ENCODE results near the gene ABCB10.

The ABCB10 gene

DNA sequence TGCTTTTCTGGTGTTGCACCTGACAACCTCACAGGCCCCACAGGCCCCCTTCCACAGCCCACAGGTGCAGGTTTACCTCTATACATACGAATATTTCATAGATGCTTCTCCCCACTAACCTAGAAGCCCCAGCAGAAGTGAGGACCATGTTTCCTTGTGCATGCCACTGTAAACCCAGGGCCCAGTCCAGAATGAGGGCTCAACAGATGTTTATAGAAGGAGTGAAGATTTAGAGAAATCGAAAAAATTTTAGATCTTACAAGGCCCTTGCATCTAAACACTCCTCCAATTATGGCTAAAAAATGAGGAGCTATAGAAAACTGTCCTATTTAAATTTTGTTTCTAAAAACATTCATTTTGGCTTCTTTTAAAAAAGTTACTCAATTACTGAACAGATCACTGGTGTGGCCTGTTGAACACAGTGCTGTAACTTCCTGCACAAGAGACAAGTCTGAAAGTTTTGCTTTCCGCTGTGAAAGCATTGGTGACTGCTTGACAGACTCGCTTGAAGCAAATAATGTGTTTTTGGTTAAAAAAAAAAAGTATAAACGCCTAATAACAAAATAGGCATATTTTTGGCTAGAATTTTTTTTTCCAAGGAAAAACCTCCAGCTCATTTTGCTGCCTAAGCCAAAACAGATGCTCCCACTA, 1.2 kb downstream of the ABCB10 start:
- no peaks in the 10 kb centered on the region for H3K27me3 ChIP-seq (ENCODE audit: insufficient read depth, low read length)
- H3K36me3 ChIP-seq (ENCODE audit: insufficient read depth, low read length): no peaks in the 10 kb centered on the region
- peaks cover 10% of the 10 kb centered on the region for H3K4me1 ChIP-seq (ENCODE audit: control insufficient read depth, insufficient read depth, low read length, unreplicated experiment)
- H3K79me2 ChIP-seq (ENCODE audit: control insufficient read depth, insufficient read depth, low read length, unreplicated experiment): peaks cover 46% of the 10 kb centered on the region
- peak overlapping the region; percentile 82 for H3K4me3 ChIP-seq (ENCODE audit: low read depth, low read length)
- no peak overlapping the region for H3K27ac ChIP-seq (ENCODE audit: low read depth, low read length)
- no peak overlapping the region for H2AFZ ChIP-seq (ENCODE audit: low read length, unreplicated experiment)

DNA sequence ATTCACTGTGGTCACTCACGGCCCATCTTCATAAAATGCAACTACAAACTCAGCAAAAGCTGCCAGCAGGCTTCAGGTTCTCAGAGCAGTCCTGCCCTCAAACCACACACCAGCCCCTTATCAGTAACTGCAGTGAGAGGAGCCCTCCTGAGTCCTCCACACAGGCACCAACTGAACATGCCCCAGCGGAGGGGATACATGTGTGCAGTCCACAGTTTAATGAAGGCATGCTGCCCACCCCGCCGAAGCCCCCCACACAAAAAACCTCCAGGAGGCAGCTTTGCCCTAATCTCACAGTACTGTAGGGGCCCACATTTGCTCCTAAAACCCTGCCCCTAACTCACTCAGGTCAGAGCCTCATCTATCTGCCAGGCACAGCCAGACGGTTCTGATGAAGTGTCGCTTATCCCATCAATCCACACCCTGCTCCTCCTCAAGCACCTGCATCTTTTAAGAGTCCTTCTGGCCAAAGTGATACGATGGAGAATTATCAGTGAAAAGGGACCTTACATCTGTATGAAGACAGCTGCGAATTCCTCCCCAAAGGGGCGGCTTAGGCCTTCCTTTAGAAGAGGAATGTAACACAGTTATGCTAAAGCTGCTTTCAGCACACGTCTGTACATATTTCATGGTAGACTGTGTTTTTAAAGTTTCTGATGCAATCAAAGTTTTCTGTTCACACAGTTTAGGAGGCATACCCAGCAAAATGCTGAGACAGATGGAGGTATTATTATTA, 3.5 kb downstream of the ABCB10 start:
- Histone ChIP-seq H3K36me3 (ENCODE audit: insufficient read depth, low read length) (no peaks in the 10 kb centered on the region), H2AFZ (ENCODE audit: low read length, unreplicated experiment) (no peak overlapping the region), H3K27me3 (ENCODE audit: insufficient read depth, low read length) (no peaks in the 10 kb centered on the region), H3K27ac (ENCODE audit: low read depth, low read length) (no peak overlapping the region), H3K4me1 (ENCODE audit: control insufficient read depth, insufficient read depth, low read length, unreplicated experiment) (peaks cover 10% of the 10 kb centered on the region), H3K79me2 (ENCODE audit: control insufficient read depth, insufficient read depth, low read length, unreplicated experiment) (peaks cover 58% of the 10 kb centered on the region), H3K4me3 (ENCODE audit: low read depth, low read length) (no peak overlapping the region)

DNA sequence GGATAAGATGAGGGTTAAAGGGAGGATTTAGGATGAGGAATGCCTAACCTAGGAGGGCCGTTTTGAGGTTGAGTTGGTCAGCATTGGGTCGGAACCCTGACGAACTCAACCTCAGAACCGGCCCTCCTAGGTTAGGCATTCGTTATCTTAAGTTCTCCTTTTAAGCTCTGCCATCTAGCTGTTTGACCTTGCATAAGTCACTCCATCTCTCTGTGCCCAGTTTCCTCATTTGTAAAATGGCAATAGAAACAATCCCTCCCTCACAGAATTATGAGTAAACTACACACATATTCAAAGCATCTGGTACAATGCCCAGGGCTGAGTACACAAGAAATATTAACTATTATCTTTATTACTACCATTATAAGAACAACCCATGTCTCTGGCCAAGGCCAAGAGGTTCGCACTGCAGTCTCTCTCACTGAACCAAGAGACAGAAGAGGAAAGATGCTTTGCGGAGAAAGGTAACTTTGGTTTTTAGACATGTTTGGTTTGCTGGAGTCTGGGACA, 4.8 kb downstream of the ABCB10 start:
- peaks cover 10% of the 10 kb centered on the region for H3K4me1 ChIP-seq (ENCODE audit: control insufficient read depth, insufficient read depth, low read length, unreplicated experiment)
- no peak overlapping the region for H3K27ac ChIP-seq (ENCODE audit: low read depth, low read length)
- peaks cover 63% of the 10 kb centered on the region for H3K79me2 ChIP-seq (ENCODE audit: control insufficient read depth, insufficient read depth, low read length, unreplicated experiment)
- no peaks in the 10 kb centered on the region for H3K36me3 ChIP-seq (ENCODE audit: insufficient read depth, low read length)
- no peak overlapping the region for H2AFZ ChIP-seq (ENCODE audit: low read length, unreplicated experiment)
- H3K27me3 ChIP-seq (ENCODE audit: insufficient read depth, low read length): no peaks in the 10 kb centered on the region
- no peak overlapping the region for H3K4me3 ChIP-seq (ENCODE audit: low read depth, low read length)

DNA sequence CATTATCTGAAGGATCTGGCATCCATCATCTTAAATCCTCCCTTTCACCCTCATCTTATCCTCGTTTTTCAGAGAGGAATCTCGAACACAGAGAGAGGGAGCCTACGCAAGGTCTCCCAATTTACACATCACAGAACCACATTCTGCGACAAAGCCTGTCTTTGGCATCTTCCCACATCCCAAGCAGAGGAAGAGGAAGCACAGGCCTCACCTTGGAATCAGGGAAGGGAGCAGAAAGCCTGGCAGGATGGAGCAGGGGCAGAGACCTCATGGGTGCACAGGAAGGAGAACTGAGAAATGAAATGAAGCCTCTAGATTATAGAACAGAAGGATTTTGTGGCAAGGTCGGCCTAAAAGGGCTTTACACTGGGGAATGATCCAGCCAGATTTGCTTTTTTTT, 5.8 kb downstream of the ABCB10 start:
- peaks cover 61% of the 10 kb centered on the region for H3K79me2 ChIP-seq (ENCODE audit: control insufficient read depth, insufficient read depth, low read length, unreplicated experiment)
- no peaks in the 10 kb centered on the region for H3K27me3 ChIP-seq (ENCODE audit: insufficient read depth, low read length)
- H3K27ac ChIP-seq (ENCODE audit: low read depth, low read length): no peak overlapping the region
- H3K4me1 ChIP-seq (ENCODE audit: control insufficient read depth, insufficient read depth, low read length, unreplicated experiment): peaks cover 10% of the 10 kb centered on the region
- no peaks in the 10 kb centered on the region for H3K36me3 ChIP-seq (ENCODE audit: insufficient read depth, low read length)
- H3K4me3 ChIP-seq (ENCODE audit: low read depth, low read length): no peak overlapping the region
- H2AFZ ChIP-seq (ENCODE audit: low read length, unreplicated experiment): no peak overlapping the region

DNA sequence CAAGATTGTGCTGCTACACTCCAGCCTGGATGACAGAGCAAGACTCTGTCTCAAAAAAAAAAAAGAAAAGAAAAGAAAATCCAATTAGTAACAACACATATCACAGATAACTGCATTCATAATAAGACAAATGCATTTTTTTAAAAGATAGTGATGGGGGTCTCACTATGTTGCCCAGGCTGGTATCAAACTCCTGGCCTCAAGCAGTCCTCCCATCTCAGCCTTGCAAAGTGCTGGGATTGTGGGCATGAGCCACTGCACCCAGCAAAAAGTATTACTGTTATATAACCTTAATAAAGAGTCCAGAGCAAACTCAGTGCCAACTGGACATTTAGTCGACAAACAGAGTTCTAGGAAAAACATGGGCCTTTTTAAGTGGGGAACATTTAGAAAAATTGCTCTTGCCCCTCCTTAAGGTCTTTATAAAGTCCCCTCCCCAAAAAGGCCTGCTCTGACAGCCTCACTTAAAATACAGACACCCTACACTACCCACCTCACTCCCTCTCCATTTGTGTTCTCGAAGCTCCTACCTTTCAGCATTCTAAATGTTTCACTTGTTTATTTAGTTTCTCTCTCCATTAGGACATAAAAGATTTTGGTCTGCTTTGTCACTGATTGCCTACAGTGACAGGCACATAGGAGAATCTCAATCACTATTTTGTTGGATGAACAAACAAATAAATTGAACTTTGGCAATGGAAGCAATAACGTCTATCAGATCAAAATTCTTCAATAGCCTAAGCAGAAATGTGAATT, 7.5 kb downstream of the ABCB10 start:
- no peak overlapping the region for H3K27ac ChIP-seq (ENCODE audit: low read depth, low read length)
- no peak overlapping the region for H3K4me3 ChIP-seq (ENCODE audit: low read depth, low read length)
- no peak overlapping the region for H2AFZ ChIP-seq (ENCODE audit: low read length, unreplicated experiment)
- peaks cover 43% of the 10 kb centered on the region for H3K79me2 ChIP-seq (ENCODE audit: control insufficient read depth, insufficient read depth, low read length, unreplicated experiment)
- no peaks in the 10 kb centered on the region for H3K27me3 ChIP-seq (ENCODE audit: insufficient read depth, low read length)
- H3K4me1 ChIP-seq (ENCODE audit: control insufficient read depth, insufficient read depth, low read length, unreplicated experiment): no peaks in the 10 kb centered on the region
- peaks cover 4% of the 10 kb centered on the region; the same call in 1 of the 2 replicates for H3K36me3 ChIP-seq (ENCODE audit: insufficient read depth, low read length)

DNA sequence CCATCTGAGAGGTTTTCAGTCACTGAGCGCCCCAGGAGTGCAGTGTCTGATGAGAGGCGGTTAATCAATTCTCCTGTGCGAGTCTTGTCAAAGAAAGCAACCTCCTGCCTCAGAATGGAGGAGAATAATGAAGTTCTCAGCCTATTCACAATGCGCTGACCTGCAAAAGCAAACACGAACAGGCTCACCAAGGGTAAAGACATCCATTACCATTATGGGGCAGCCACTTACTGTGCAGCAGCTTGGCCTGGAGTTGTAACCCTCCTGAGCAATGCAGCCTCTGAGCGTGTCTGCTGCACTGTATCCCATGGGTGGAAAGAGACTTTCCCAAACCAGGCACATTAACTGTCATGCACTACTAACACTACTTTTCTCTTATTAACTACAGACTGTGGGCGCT, 11.0 kb downstream of the ABCB10 start:
- peaks cover 15% of the 10 kb centered on the region for H3K36me3 ChIP-seq (ENCODE audit: insufficient read depth, low read length)
- no peaks in the 10 kb centered on the region for H3K4me1 ChIP-seq (ENCODE audit: control insufficient read depth, insufficient read depth, low read length, unreplicated experiment)
- no peak overlapping the region for H3K4me3 ChIP-seq (ENCODE audit: low read depth, low read length)
- H3K79me2 ChIP-seq (ENCODE audit: control insufficient read depth, insufficient read depth, low read length, unreplicated experiment): peaks cover 24% of the 10 kb centered on the region
- H3K27me3 ChIP-seq (ENCODE audit: insufficient read depth, low read length): no peaks in the 10 kb centered on the region
- H2AFZ ChIP-seq (ENCODE audit: low read length, unreplicated experiment): no peak overlapping the region
- H3K27ac ChIP-seq (ENCODE audit: low read depth, low read length): no peak overlapping the region

DNA sequence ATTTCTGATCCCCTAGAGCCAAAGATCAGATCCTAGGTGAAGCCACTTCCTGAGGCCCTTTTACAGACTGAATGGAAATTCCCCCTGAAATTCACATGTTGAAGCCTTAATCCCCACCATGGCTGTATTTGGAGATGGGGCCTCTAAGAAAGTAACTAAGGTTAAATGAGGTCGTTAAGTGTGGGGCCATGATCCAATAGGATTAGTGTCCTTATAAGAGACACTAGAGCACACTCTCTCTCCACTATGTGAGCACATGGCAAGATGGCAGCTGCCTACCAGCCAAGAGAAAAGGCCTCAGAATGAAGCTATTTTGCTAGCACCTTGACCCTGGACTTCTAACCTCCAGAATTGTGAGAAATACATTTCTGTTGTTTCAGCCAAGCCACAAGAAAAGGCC, 13.9 kb downstream of the ABCB10 start:
- H3K79me2 ChIP-seq (ENCODE audit: control insufficient read depth, insufficient read depth, low read length, unreplicated experiment): peaks cover 5% of the 10 kb centered on the region
- no peak overlapping the region for H3K27ac ChIP-seq (ENCODE audit: low read depth, low read length)
- H3K36me3 ChIP-seq (ENCODE audit: insufficient read depth, low read length): peaks cover 19% of the 10 kb centered on the region

DNA sequence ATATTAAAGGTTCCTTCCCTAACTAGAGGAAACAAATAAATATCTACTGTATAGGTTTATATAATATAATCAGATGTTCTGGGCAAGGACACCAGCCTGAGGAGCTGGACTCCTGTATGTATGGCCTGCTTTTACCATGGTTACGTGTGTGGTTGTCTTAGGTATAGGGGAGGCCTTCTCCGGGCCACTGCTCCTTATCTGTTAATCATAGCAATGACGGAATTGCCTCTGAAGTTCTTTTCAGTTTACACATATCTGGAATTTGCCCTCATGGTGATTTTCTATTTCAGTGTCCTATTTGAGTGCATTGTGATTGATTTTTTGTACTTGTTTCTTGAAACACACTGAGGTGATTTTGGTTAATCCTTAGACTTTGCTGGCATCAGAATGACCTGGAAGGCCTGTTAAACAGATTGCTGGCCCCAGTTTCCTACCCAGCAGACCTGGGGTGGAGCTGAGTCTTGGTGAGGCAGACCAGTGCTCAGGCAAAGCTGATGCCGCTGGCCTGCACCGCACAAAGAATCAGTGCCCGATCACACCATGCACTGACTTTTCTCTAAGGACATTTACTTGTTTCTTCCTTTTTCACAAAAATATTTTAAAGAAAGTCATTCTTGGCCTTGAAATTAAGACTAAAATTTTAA, 18.5 kb downstream of the ABCB10 start:
- H3K79me2 ChIP-seq (ENCODE audit: control insufficient read depth, insufficient read depth, low read length, unreplicated experiment): peaks cover 4% of the 10 kb centered on the region
- peaks cover 20% of the 10 kb centered on the region for H3K36me3 ChIP-seq (ENCODE audit: insufficient read depth, low read length)
- no peak overlapping the region for H2AFZ ChIP-seq (ENCODE audit: low read length, unreplicated experiment)
- no peaks in the 10 kb centered on the region for H3K27me3 ChIP-seq (ENCODE audit: insufficient read depth, low read length)
- no peak overlapping the region for H3K4me3 ChIP-seq (ENCODE audit: low read depth, low read length)
- H3K27ac ChIP-seq (ENCODE audit: low read depth, low read length): no peak overlapping the region
- no peaks in the 10 kb centered on the region for H3K4me1 ChIP-seq (ENCODE audit: control insufficient read depth, insufficient read depth, low read length, unreplicated experiment)

More for the DNA sequence above, 13.9 kb downstream of the ABCB10 start:
- Histone ChIP-seq H3K27me3 (ENCODE audit: insufficient read depth, low read length) (no peaks in the 10 kb centered on the region), H3K4me3 (ENCODE audit: low read depth, low read length) (no peak overlapping the region), H2AFZ (ENCODE audit: low read length, unreplicated experiment) (no peak overlapping the region), H3K4me1 (ENCODE audit: control insufficient read depth, insufficient read depth, low read length, unreplicated experiment) (no peaks in the 10 kb centered on the region)

DNA sequence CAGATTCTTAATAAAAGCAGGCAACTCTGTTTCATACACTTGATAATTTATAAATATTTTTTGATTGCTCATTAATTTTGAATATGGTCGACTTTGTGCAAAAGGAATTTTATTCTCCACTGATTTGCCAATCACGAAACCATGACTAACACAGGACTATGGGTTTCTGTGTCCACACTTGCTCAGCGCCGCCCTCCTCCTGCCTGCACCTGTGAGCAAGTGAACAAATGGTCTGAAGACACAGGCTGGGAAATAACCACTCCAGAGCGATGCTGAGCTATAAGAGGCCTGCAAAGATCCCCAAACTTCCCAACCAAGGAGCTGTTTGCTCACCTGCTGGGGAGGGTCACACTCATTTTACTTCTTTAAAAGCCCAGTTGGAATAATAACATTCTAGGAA, 19.6 kb downstream of the ABCB10 start:
- peaks cover 15% of the 10 kb centered on the region for H3K36me3 ChIP-seq (ENCODE audit: insufficient read depth, low read length)
- H3K79me2 ChIP-seq (ENCODE audit: control insufficient read depth, insufficient read depth, low read length, unreplicated experiment): no peaks in the 10 kb centered on the region
- no peaks in the 10 kb centered on the region for H3K4me1 ChIP-seq (ENCODE audit: control insufficient read depth, insufficient read depth, low read length, unreplicated experiment)
- no peak overlapping the region for H3K27ac ChIP-seq (ENCODE audit: low read depth, low read length)
- H3K27me3 ChIP-seq (ENCODE audit: insufficient read depth, low read length): no peaks in the 10 kb centered on the region
- no peak overlapping the region for H2AFZ ChIP-seq (ENCODE audit: low read length, unreplicated experiment)
- H3K4me3 ChIP-seq (ENCODE audit: low read depth, low read length): no peak overlapping the region

DNA sequence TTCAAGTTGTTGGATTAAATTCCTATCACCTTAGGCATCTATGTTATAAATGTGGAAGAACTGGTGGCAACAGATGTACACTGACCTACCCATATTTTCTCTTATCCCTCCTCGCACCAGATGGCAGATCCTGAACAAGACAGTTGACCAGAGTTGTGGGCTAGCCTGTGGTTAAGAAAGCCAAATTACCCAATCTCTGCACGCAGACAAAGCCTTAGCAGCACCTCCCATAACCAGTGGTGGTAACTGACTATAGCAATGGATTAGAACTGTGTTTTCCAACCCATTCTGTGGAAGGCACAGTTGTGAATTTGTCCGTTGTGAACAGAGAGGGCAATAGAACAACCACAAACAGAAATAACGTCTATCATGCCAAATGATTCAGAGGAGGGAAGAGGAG, 20.6 kb downstream of the ABCB10 start:
- Histone ChIP-seq H3K79me2 (ENCODE audit: control insufficient read depth, insufficient read depth, low read length, unreplicated experiment) (no peaks in the 10 kb centered on the region), H3K4me1 (ENCODE audit: control insufficient read depth, insufficient read depth, low read length, unreplicated experiment) (no peaks in the 10 kb centered on the region), H3K27me3 (ENCODE audit: insufficient read depth, low read length) (no peaks in the 10 kb centered on the region), H3K36me3 (ENCODE audit: insufficient read depth, low read length) (peaks cover 15% of the 10 kb centered on the region), H3K4me3 (ENCODE audit: low read depth, low read length) (no peak overlapping the region), H2AFZ (ENCODE audit: low read length, unreplicated experiment) (no peak overlapping the region), H3K27ac (ENCODE audit: low read depth, low read length) (no peak overlapping the region)

Measured in ACC112 (cell line).